HepG2 (cell line): ENCODE data around the gene SF3A2. TPM values are rescaled to one million over a fixed set of nuclear protein-coding genes. Genes with fewer than 3 reads are reported as not detected.
A peak's percentile ranks its signal among the peaks of the same experiment; 100 is the strongest.

Source experiments
- ATAC-seq: fragments of 200-7000 bp; cut with Tn5 transposase; 3 replicates; pipeline ENCODE4 v1.9.1; 2020; ENCODE audit warnings: mild to moderate bottlenecking, moderate library complexity
- BruUV-seq: library from RNA; stranded (reverse); fragments of 400-500 nt; replicated peaks from 2 replicates; lab custom pipeline; 2021; lab: Mats Ljungman, UMichigan
- CTCF ChIA-PET: fragments of 300-600 bp; formaldehyde crosslinking; extraction: SDS; loops from one replicate; lab custom pipeline; 2021; ENCODE audit warnings: low total read pairs, inconsistent platforms, low intra/inter-chr PET ratio; lab: Yijun Ruan, JAX
- POLR2A ChIA-PET: fragments of 350-600 bp; sonication (Branson Sonifier 250); formaldehyde crosslinking; loops from one replicate; lab custom pipeline; 2020; ENCODE audit warnings: antibody characterized with exemption, inconsistent platforms; lab: Yijun Ruan, JAX
- DNase-seq: peaks from one replicate; pipeline ENCODE4 v3.0.0-alpha.2; 2015; ENCODE audit warnings: low spot score
- FAIRE-seq: peaks from 3 replicates; lab custom pipeline; 2011; peaks lifted over from hg19 to GRCh38; lab: Jason Lieb, UNC
- H2AFZ ChIP-seq: one replicate; pipeline ENCODE4 v1.6.1; 2011; ENCODE audit warnings: low read length, inconsistent platforms
- H3K27ac ChIP-seq: fragments of 300-600 bp; 3 replicates; pipeline ENCODE4 v1.8.0; 2011; ENCODE audit warnings: mixed run types, mild to moderate bottlenecking, mixed read lengths, low read length, inconsistent platforms; ENCODE audit not compliant: insufficient read depth; ENCODE audit errors: extremely low read length
- H3K27me3 ChIP-seq, 2 experiments: fragments of 200-600 bp in 1 of 2; 2 replicates in 1 of 2; 3 replicates in 1 of 2; pipeline versions ENCODE4 v1.6.0 to v1.8.0; 2011; ENCODE audit warnings: low read length in 2 of 2, mild to moderate bottlenecking in 2 of 2, moderate library complexity in 2 of 2, inconsistent platforms in 1 of 2; ENCODE audit not compliant: insufficient read depth in 2 of 2, control insufficient read depth in 1 of 2
- H3K36me3 ChIP-seq, 2 experiments: fragments of 200-600 bp in 1 of 2; replicated peaks in 1 of 2; 2 replicates in 1 of 2; 3 replicates in 1 of 2; pipeline versions ENCODE4 v1.5.1 to v1.8.0; 2011; ENCODE audit warnings: low read length in 2 of 2, inconsistent platforms in 1 of 2; ENCODE audit not compliant: insufficient read depth in 2 of 2, control insufficient read depth in 1 of 2
- H3K4me1 ChIP-seq: 2 replicates; pipeline ENCODE4 v1.5.1; 2012; ENCODE audit warnings: low read length, inconsistent platforms; ENCODE audit not compliant: insufficient read depth
- H3K4me2 ChIP-seq: 2 replicates; pipeline ENCODE4 v1.6.0; 2011; ENCODE audit warnings: low read depth, low read length, inconsistent platforms
- H3K4me3 ChIP-seq, 3 experiments: fragments of 200-600 bp in 1 of 3; sonication (generic), shearing (Covaris generic) in 1 of 3; replicated peaks in 1 of 3; 2 replicates each; pipeline ENCODE4 v1.5.1; 2011 to 2016; ENCODE audit warnings: low read length in 3 of 3, inconsistent platforms in 2 of 3, low read depth in 2 of 3, mild to moderate bottlenecking in 2 of 3, control low read depth in 1 of 3, mixed read lengths in 1 of 3; ENCODE audit not compliant: insufficient read depth in 1 of 3
- H3K79me2 ChIP-seq: one replicate; pipeline ENCODE4 v1.6.1; 2011; ENCODE audit warnings: low read length, inconsistent platforms; ENCODE audit not compliant: insufficient read depth
- H3K9ac ChIP-seq: 2 replicates; pipeline ENCODE4 v1.6.0; 2011; ENCODE audit warnings: mild to moderate bottlenecking, low read depth, low read length, inconsistent platforms; ENCODE audit not compliant: insufficient read depth
- H3K9me3 ChIP-seq: 2 replicates; pipeline ENCODE4 v1.5.1; 2012; ENCODE audit warnings: mild to moderate bottlenecking, low read length
- H4K20me1 ChIP-seq: 2 replicates; pipeline ENCODE4 v1.6.0; 2011; ENCODE audit warnings: inconsistent platforms, mild to moderate bottlenecking, low read length, moderate library complexity; ENCODE audit not compliant: insufficient read depth
- ZBTB40 ChIP-seq, 2 experiments: fragments of 450-650 bp in 1 of 2; sonication (generic) in 1 of 2; formaldehyde crosslinking in 1 of 2; IDR thresholded peaks; 2 replicates each; pipeline versions ENCODE4 v1.6.1 to v1.8.0; 2016 to 2022; ENCODE audit warnings: antibody characterized with exemption in 1 of 2, mild to moderate bottlenecking in 1 of 2, missing genetic modification reagents in 1 of 2
- ZNF121 ChIP-seq: sonication (generic); formaldehyde crosslinking; IDR thresholded peaks from 2 replicates; pipeline ENCODE4 v1.5.0; 2020; ENCODE audit warnings: mild to moderate bottlenecking, missing genetic modification reagents
- ZNF329 ChIP-seq: sonication (generic); formaldehyde crosslinking; IDR thresholded peaks from 2 replicates; pipeline ENCODE4 v1.9.0; 2021; ENCODE audit warnings: low read depth, mild to moderate bottlenecking, missing genetic modification reagents
- ZNF792 ChIP-seq: IDR thresholded peaks from 2 replicates; pipeline ENCODE4 v1.6.1; 2016
- WGBS: methylation state at CpG from one replicate; pipeline ENCODE4 v1.1.6; 2017; ENCODE audit warnings: low lambda C conversion rate; 5-methylcytosine and 5-hydroxymethylcytosine counted together
- in situ Hi-C: cut with HindIII; loops from 2 replicates; pipeline ENCODE4 v1.10.0; 2017; ENCODE audit warnings: low pct_unique_long_range_greater_than_20kb; ENCODE audit not compliant: extremely low pct_ligation_motif_present
- intact Hi-C: fragments of 100-400 bp; cut with micrococcal nuclease; formaldehyde crosslinking; loops from one replicate; pipeline ENCODE4 v1.10.0; 2022; ENCODE audit not compliant: unreplicated experiment
- polyA plus RNA-seq, 8 experiments: library from polyadenylated mRNA; depleted of rRNA in 3 of 8; stranded (reverse) in 7 of 8; unstranded in 1 of 8; fragments of >200 nt; fragmentation: Illumina TruSeq in 4 of 8; extraction: Trizol in 4 of 8; gene quantifications; 2 replicates each; pipeline versions ENCODE4 v1.2.1 to v1.2.3, GENCODE V29; 2011 to 2016; ENCODE audit warnings: low read depth in 4 of 8, missing spikeins in 1 of 8, mixed read lengths in 1 of 8; ENCODE audit not compliant: insufficient read depth in 1 of 8
- total RNA-seq, 5 experiments: library from RNA; depleted of rRNA; stranded (reverse); fragments of >200 nt; fragmentation: Illumina TruSeq; extraction: Trizol; gene quantifications; 2 replicates each; pipeline ENCODE4 v1.2.3, GENCODE V29; 2016; ENCODE audit warnings: low read depth in 1 of 5

The SF3A2 gene
- total and polyA plus RNA-seq, 2 of the 13 experiments (the other 11 are each of a cell fraction or from before 2014, with no cell fraction given): 8.6 to 8.8 TPM

DNA sequence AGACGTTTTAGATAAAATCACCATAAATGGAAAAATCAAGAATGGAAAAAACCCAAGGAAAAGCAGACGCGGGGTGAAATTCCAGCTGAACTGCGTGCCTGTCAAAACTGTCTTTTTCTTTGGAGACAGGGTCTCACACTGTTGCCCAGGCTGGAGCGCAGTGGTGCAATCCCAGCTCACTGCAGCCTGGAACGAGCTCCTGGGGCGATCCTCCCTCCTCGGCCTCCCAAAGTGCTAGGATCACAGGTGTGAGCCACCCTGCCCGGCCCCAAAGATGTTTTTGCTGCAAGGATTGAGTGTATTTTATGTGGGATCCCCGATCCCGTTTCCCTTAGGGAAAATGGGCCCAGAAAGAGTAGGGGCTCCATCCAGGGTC is 46.2 kb downstream of the SF3A2 start:
- intact Hi-C loops: no loop called here
- no TSS peak for BruUV-seq
- H3K4me2 ChIP-seq: no peak overlapping the region
- H2AFZ ChIP-seq: no peak overlapping the region
- DNase-seq (no peak), FAIRE-seq (no peak), ATAC-seq (no peak)
- in situ Hi-C loops: no loop called here
- peaks cover 4 to 39% of the 10 kb centered on the region in 2 experiments; a peak in 4 of 5 replicates for H3K27me3 ChIP-seq
- WGBS: 45% methylated on average over 5 of the region's 11 CpGs
- H3K9me3 ChIP-seq: no peaks in the 10 kb centered on the region
- no peak overlapping the region for H3K4me3 ChIP-seq
- POLR2A ChIA-PET: no interaction called here
- H3K27ac ChIP-seq: no peak overlapping the region
- H3K9ac ChIP-seq: no peak overlapping the region
- peaks cover 27% of the 10 kb centered on the region for H3K4me1 ChIP-seq
- H3K36me3 ChIP-seq: no peaks in the 10 kb centered on the region
- CTCF ChIA-PET: no interaction called here
- TF ChIP-seq ZNF792: no peak
- TF ChIP-seq ZNF121: peak; percentile 57
- H3K79me2 ChIP-seq: no peaks in the 10 kb centered on the region
- H4K20me1 ChIP-seq: peaks cover 2% of the 10 kb centered on the region

DNA sequence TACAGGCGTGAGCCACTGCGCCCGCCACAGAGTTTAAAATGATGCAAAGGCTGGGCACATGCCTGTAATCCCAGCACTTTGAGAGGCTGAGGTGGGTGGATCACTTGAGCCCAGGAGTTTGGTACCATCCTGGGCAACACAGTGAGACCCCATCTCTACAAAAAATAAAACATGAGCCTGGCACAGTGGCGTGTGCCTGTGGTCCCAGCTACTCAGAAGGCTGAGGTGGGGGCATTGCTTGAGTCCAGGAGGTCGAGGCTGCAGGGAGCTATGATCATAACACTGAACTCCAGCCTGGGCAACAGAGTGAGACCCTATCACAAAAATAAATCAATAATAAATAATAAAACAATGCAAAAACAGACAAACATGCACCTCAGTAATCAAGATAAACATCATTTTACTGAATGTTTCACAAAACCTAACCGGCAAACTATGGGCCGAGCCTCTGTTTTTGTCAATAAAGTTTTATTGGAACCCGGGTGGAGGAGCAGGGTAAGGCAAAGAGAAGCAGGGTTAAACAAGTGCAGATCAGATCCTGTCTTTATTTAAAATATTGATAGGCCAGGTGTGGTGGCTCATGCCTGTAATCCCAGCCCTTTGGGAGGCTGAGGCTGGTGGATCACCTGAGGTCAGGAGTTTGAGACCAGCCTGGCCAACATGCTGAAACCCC is 47.3 kb downstream of the SF3A2 start:
- in situ Hi-C loops: no loop called here
- WGBS: 73% methylated on average over 8 of the region's 8 CpGs
- no TSS peak for BruUV-seq
- Histone ChIP-seq H3K27me3 (peaks cover 10 to 50% of the 10 kb centered on the region in 2 experiments), H4K20me1 (peaks cover 2% of the 10 kb centered on the region), H3K9ac (no peak overlapping the region), H3K4me1 (peaks cover 30% of the 10 kb centered on the region), H3K4me2 (no peak overlapping the region), H3K36me3 (no peaks in the 10 kb centered on the region), H3K4me3 (no peak overlapping the region), H2AFZ (no peak overlapping the region), H3K27ac (no peak overlapping the region), H3K9me3 (no peaks in the 10 kb centered on the region), H3K79me2 (no peaks in the 10 kb centered on the region)
- ChIA-PET POLR2A (no interaction called here), CTCF (no interaction called here)
- peak; percentile 97 for TF ChIP-seq ZBTB40 (IDR thresholded peaks at IDR 0.05)
- TF ChIP-seq ZBTB40 (CRISPR knock-in tag; IDR thresholded peaks at IDR 0.05): peak; percentile 99
- TF ChIP-seq ZNF329 (CRISPR knock-in tag): no peak
- TF ChIP-seq ZNF121: peak; percentile 40; the same call in 1 of the 2 replicates
- DNase-seq (no peak), FAIRE-seq (no peak), ATAC-seq (no peak)
- intact Hi-C loops: no loop called here
